DOHH2 (cell line): Measurements from ENCODE around the gene WASHC2A.
"Not testable (repeated sequence)": the region's sequence is repeated elsewhere in the genome, so short reads cannot be mapped to it uniquely, and the experiment has no call there.

Experiments
- EZH2phosphoT487 ChIP-seq: fragments of 200-600 bp; sonication (generic); IDR thresholded peaks from 2 replicates; pipeline ENCODE4 v1.6.1; 2017; ENCODE audit warnings: borderline replicate concordance, mild to moderate bottlenecking, antibody characterized with exemption, low read length, moderate library complexity, mixed read lengths
- TF ChIP-seq, protein P1 (sequence below): fragments of 200-600 bp; sonication (generic); IDR thresholded peaks from one replicate; pipeline ENCODE4 v1.5.1; 2014; ENCODE audit warnings: antibody characterized with exemption, mild to moderate bottlenecking, low read depth, low read length; ENCODE audit not compliant: poor library complexity, severe bottlenecking

DNA sequence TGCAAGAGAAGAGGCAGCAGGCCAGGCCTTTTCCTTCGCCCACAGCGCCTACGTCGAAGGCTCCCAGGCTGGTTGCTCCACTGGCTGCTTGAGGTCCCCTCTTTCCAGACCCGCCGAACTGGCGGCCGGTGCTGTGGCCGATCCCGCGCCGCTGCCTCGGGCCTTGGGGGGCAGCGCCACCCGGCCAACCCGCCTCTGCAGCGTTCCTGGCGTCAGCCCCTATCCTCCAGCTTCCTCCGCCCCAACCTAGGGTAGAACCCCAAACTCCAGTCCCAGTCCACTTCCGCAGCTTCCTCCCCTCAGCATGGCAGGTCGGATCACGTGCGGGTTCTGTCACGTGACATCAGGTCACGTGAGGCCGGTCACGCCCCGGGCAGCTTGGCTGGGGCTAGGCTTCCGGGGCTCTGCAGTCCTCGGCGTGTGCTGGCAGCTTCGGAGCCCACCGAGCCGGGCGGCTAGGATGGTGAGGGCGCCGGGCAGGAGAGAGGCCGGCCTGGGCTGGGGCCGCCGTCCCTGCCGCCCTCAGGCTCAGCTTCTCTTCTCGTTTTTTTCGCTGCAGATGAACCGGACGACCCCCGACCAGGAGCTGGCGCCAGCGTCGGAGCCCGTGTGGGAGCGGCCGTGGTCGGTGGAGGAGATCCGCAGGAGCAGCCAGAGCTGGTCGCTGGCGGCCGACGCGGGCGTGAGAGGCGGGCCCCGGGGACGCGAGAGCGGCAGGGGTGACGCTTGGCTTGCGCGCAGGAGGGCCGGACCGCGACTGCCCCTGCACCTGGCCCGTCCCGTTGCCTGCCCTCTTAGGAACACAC lies at the start of gene WASHC2A:
- TF ChIP-seq, protein P1, sequence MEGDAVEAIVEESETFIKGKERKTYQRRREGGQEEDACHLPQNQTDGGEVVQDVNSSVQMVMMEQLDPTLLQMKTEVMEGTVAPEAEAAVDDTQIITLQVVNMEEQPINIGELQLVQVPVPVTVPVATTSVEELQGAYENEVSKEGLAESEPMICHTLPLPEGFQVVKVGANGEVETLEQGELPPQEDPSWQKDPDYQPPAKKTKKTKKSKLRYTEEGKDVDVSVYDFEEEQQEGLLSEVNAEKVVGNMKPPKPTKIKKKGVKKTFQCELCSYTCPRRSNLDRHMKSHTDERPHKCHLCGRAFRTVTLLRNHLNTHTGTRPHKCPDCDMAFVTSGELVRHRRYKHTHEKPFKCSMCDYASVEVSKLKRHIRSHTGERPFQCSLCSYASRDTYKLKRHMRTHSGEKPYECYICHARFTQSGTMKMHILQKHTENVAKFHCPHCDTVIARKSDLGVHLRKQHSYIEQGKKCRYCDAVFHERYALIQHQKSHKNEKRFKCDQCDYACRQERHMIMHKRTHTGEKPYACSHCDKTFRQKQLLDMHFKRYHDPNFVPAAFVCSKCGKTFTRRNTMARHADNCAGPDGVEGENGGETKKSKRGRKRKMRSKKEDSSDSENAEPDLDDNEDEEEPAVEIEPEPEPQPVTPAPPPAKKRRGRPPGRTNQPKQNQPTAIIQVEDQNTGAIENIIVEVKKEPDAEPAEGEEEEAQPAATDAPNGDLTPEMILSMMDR: not testable (repeated sequence)
- TF ChIP-seq EZH2phosphoT487: not testable (repeated sequence)
